HCT116 (cell line): Measurements from ENCODE around the gene ACOXL. TPM values are rescaled to one million over a fixed set of nuclear protein-coding genes. Genes with fewer than 3 reads are reported as not detected.

Experiments used
- ATAC-seq: fragments of 200-7000 bp; cut with Tn5 transposase; 2 replicates; pipeline ENCODE4 v1.9.1; 2020; ENCODE audit warnings: mild to moderate bottlenecking, moderate library complexity
- BruUV-seq: library from RNA; stranded (reverse); fragments of 400-500 nt; replicated peaks from 2 replicates; lab custom pipeline; 2021; lab: Mats Ljungman, UMichigan
- CTCF ChIA-PET: fragments of 300-600 bp; sonication (Branson Sonifier 250); formaldehyde crosslinking; loops from one replicate; lab custom pipeline; 2021; ENCODE audit warnings: antibody characterized with exemption; lab: Charles Lee
- POLR2A ChIA-PET: fragments of 300-600, 350-600 bp; sonication (Branson Sonifier 250); formaldehyde crosslinking; loops from one replicate; lab custom pipeline; 2021; ENCODE audit warnings: antibody characterized with exemption; lab: Charles Lee
- RAD21 ChIA-PET, 2 experiments: fragments of 300-600 bp; sonication (Branson Sonifier 250); formaldehyde crosslinking; loops; one replicate each; lab custom pipeline; 2023; ENCODE audit warnings: low total read pairs in 2 of 2; ENCODE audit not compliant: uncharacterized antibody in 2 of 2, unreplicated experiment in 2 of 2, low non-redundant PET in 1 of 2; lab: Charles Lee
- DNase-seq: peaks from one replicate; pipeline ENCODE4 v3.0.0-alpha.2; 2010; ENCODE audit warnings: low read depth, low spot score
- H2AFZ ChIP-seq: fragments of 200-600 bp; shearing (Covaris generic), sonication (generic); 2 replicates; pipeline ENCODE4 v1.6.1; 2017; ENCODE audit warnings: low read depth, mixed run types, mixed read lengths, antibody characterized with exemption, low read length; ENCODE audit not compliant: poor library complexity, severe bottlenecking
- H3K27ac ChIP-seq: 2 replicates; pipeline ENCODE4 v1.5.1; 2012; ENCODE audit warnings: low read depth, low read length
- H3K27me3 ChIP-seq: fragments of 200-600 bp; sonication (generic); 2 replicates; pipeline ENCODE4 v1.6.1; 2016; ENCODE audit warnings: mixed run types, low read length, mixed read lengths; ENCODE audit not compliant: insufficient read depth
- H3K36me3 ChIP-seq, 2 experiments: fragments of 200-500 bp in 1 of 2; fragments of 200-600 bp in 1 of 2; sonication (Bioruptor generic) in 1 of 2; sonication (generic) in 1 of 2; 2 replicates each; pipeline versions ENCODE4 v1.5.1 to v1.6.1; 2014 to 2016; ENCODE audit warnings: low read length in 2 of 2, inconsistent platforms in 1 of 2, mixed read lengths in 1 of 2, mixed run types in 1 of 2; ENCODE audit not compliant: insufficient read depth in 2 of 2, control insufficient read depth in 1 of 2
- H3K4me1 ChIP-seq, 2 experiments: fragments of 200-600 bp in 1 of 2; sonication (generic) in 1 of 2; 2 replicates each; pipeline versions ENCODE4 v1.5.1 to v1.6.1; 2012 to 2017; ENCODE audit warnings: low read length in 2 of 2, inconsistent platforms in 1 of 2, mild to moderate bottlenecking in 1 of 2, mixed read lengths in 1 of 2, mixed run types in 1 of 2, moderate library complexity in 1 of 2; ENCODE audit not compliant: insufficient read depth in 2 of 2, control insufficient read depth in 1 of 2
- H3K4me2 ChIP-seq: fragments of 200-600 bp; sonication (generic); 2 replicates; pipeline ENCODE4 v1.6.1; 2017; ENCODE audit warnings: mixed run types, low read length, mixed read lengths
- H3K4me3 ChIP-seq, 2 experiments: fragments of 200-600 bp in 1 of 2; sonication (generic) in 1 of 2; replicated peaks in 1 of 2; 2 replicates each; pipeline ENCODE4 v1.5.1; 2011 to 2016; ENCODE audit warnings: low read length in 2 of 2, control low read depth in 1 of 2, low read depth in 1 of 2, mild to moderate bottlenecking in 1 of 2, mixed read lengths in 1 of 2, mixed run types in 1 of 2
- H3K79me2 ChIP-seq: fragments of 200-600 bp; sonication (generic); 2 replicates; pipeline ENCODE4 v1.6.1; 2017; ENCODE audit warnings: mild to moderate bottlenecking, mixed run types, low read length, moderate library complexity, mixed read lengths; ENCODE audit not compliant: insufficient read depth
- H3K9ac ChIP-seq: fragments of 200-600 bp; sonication (generic); 2 replicates; pipeline ENCODE4 v1.6.1; 2016; ENCODE audit warnings: low read length, mixed read lengths
- H3K9me2 ChIP-seq: fragments of 200-600 bp; sonication (generic), shearing (Covaris generic); 2 replicates; pipeline ENCODE4 v1.6.1; 2017; ENCODE audit warnings: mixed run types, mild to moderate bottlenecking, moderate library complexity; ENCODE audit not compliant: insufficient read depth
- H3K9me3 ChIP-seq, 2 experiments: fragments of 200-500 bp in 1 of 2; fragments of 200-600 bp in 1 of 2; sonication (Bioruptor generic) in 1 of 2; sonication (generic) in 1 of 2; 2 replicates each; pipeline ENCODE4 v1.6.1; 2014 to 2017; ENCODE audit warnings: low read length in 2 of 2, mixed read lengths in 2 of 2, inconsistent platforms in 1 of 2, low read depth in 1 of 2, mild to moderate bottlenecking in 1 of 2, mixed run types in 1 of 2, moderate library complexity in 1 of 2; ENCODE audit not compliant: control insufficient read depth in 1 of 2, insufficient read depth in 1 of 2
- H4K20me1 ChIP-seq: fragments of 200-600 bp; sonication (generic), shearing (Covaris generic); 2 replicates; pipeline ENCODE4 v1.6.1; 2017; ENCODE audit warnings: mixed run types, mild to moderate bottlenecking, moderate library complexity; ENCODE audit not compliant: insufficient read depth
- ATF3 ChIP-seq: IDR thresholded peaks from 2 replicates; pipeline ENCODE4 v1.6.1; 2012
- CBX3 ChIP-seq: IDR thresholded peaks from 2 replicates; pipeline ENCODE4 v1.6.1; 2012; ENCODE audit warnings: low read depth
- CEBPB ChIP-seq: IDR thresholded peaks from 2 replicates; pipeline ENCODE4 v1.6.1; 2012; ENCODE audit warnings: low read depth
- CTCF ChIP-seq, 3 experiments: fragments of 200-600 bp in 1 of 3; sonication (generic) in 1 of 3; IDR thresholded peaks in 2 of 3; conservative IDR thresholded peaks in 1 of 3; 2 replicates each; pipeline ENCODE4 v1.5.1; 2012 to 2017; ENCODE audit warnings: low read depth in 2 of 3, low read length in 2 of 3, antibody characterized with exemption in 1 of 3, borderline replicate concordance in 1 of 3, control low read depth in 1 of 3, mild to moderate bottlenecking in 1 of 3, mixed read lengths in 1 of 3, mixed run types in 1 of 3, moderate library complexity in 1 of 3; ENCODE audit not compliant: insufficient read depth in 1 of 3
- ELF1 ChIP-seq: IDR thresholded peaks from 2 replicates; pipeline ENCODE4 v1.6.1; 2012; ENCODE audit warnings: low read depth, borderline replicate concordance
- EZH2 ChIP-seq: fragments of 200-600 bp; sonication (generic); IDR thresholded peaks from 2 replicates; pipeline ENCODE4 v1.6.1; 2017; ENCODE audit warnings: antibody characterized with exemption, mixed run types
- EZH2phosphoT487 ChIP-seq: fragments of 200-600 bp; IDR thresholded peaks from 2 replicates; pipeline ENCODE4 v1.6.1; 2018; ENCODE audit warnings: antibody characterized with exemption, borderline replicate concordance
- FOSL1 ChIP-seq: IDR thresholded peaks from 2 replicates; pipeline ENCODE4 v1.6.1; 2012; ENCODE audit warnings: low read depth
- JUND ChIP-seq: IDR thresholded peaks from 2 replicates; pipeline ENCODE4 v1.6.1; 2012
- POLR2A ChIP-seq: IDR thresholded peaks from 2 replicates; pipeline ENCODE4 v1.7.0; 2011; ENCODE audit warnings: borderline replicate concordance; ENCODE audit not compliant: insufficient read depth, insufficient read length; ENCODE audit errors: extremely low read depth
- POLR2AphosphoS5 ChIP-seq: IDR thresholded peaks from 2 replicates; pipeline ENCODE4 v1.6.1; 2011; ENCODE audit warnings: mild to moderate bottlenecking, low read depth, low read length, moderate library complexity
- RAD21 ChIP-seq: IDR thresholded peaks from 2 replicates; pipeline ENCODE4 v1.6.1; 2012; ENCODE audit warnings: low read depth, mild to moderate bottlenecking
- SRF ChIP-seq: IDR thresholded peaks from 2 replicates; pipeline ENCODE4 v1.6.1; 2012; ENCODE audit warnings: low read depth
- ZBTB33 ChIP-seq: IDR thresholded peaks from 2 replicates; pipeline ENCODE4 v1.6.1; 2011; ENCODE audit warnings: mild to moderate bottlenecking, low read length, moderate library complexity; ENCODE audit not compliant: insufficient replicate concordance; ENCODE audit errors: extremely low read depth
- ZFX ChIP-seq: fragments of 450-650 bp; IDR thresholded peaks from 2 replicates; pipeline ENCODE4 v1.6.1; 2017
- intact Hi-C: fragments of 100-400 bp; cut with micrococcal nuclease; formaldehyde crosslinking; loops from 2 replicates; pipeline ENCODE4 v1.10.0; 2022
- total RNA-seq: library from RNA; stranded (reverse); gene quantifications from one replicate; pipeline ENCODE4 v1.2.1, GENCODE V29; 2021; ENCODE audit not compliant: unreplicated experiment

Gene ACOXL
- total RNA-seq, 1 experiment from 2014 or later = 5.5 TPM

- Histone ChIP-seq H3K9me2 (no peaks in the 10 kb centered on the region), H3K4me3 (no peak overlapping the region), H3K4me2 (no peak overlapping the region), H4K20me1 (no peaks in the 10 kb centered on the region), H2AFZ (no peak overlapping the region), H3K27me3 (no peaks in the 10 kb centered on the region), H3K79me2 (no peaks in the 10 kb centered on the region), H3K27ac (no peak overlapping the region), H3K4me1 (no peaks in the 10 kb centered on the region), H3K36me3 (no peaks in the 10 kb centered on the region), H3K9ac (no peak overlapping the region), H3K9me3 (no peaks in the 10 kb centered on the region)
- ChIA-PET CTCF (no interaction called here), POLR2A (no interaction called here), RAD21 (no interaction called here)
- intact Hi-C loops = no loop called here
- no TSS peak for BruUV-seq
- ATAC-seq (no peak), DNase-seq (no peak)
- TF ChIP-seq ELF1 = no peak
- no peak for TF ChIP-seq ZFX
- TF ChIP-seq POLR2AphosphoS5 = no peak
- no peak for TF ChIP-seq SRF
- TF ChIP-seq RAD21 = no peak
- no peak for TF ChIP-seq FOSL1
- no peak for TF ChIP-seq JUND
- TF ChIP-seq ZBTB33 = no peak
- no peak for TF ChIP-seq CTCF (IDR thresholded peaks at IDR 0.05 in 2 of 3, conservative IDR thresholded peaks at IDR 0.05 in 1 of 3; ENCODE audit: borderline replicate concordance in 1 of 3, insufficient read depth in 1 of 3, low read depth in 2 of 3, low read length in 2 of 3)
- TF ChIP-seq CEBPB = no peak
- no peak for TF ChIP-seq EZH2
- no peak for TF ChIP-seq ATF3
- no peak for TF ChIP-seq EZH2phosphoT487
- no peak for TF ChIP-seq CBX3
- no peak for TF ChIP-seq POLR2A
These were observed 151.0 kb downstream of the ACOXL start for GRCh38 chr2:110883406-110883805.
